Gastroesophageal sphincter (tissue), 3 donors: ENCODE results near the gene UBR4.

Source experiments
- CTCF ChIP-seq, 4 experiments: fragments of 200-600 bp in 2 of 4; fragments of 450-650 bp in 2 of 4; sonication (generic) in 1 of 4; IDR thresholded peaks; one replicate each; pipeline ENCODE4 v1.5.1; 2017 to 2019; ENCODE audit warnings: antibody characterized with exemption in 4 of 4, mild to moderate bottlenecking in 2 of 4, moderate library complexity in 2 of 4
- EP300 ChIP-seq: sonication (generic); formaldehyde crosslinking; IDR thresholded peaks from one replicate; pipeline ENCODE4 v1.6.1; 2017; ENCODE audit warnings: antibody characterized with exemption, mild to moderate bottlenecking
- POLR2AphosphoS5 ChIP-seq: sonication (generic); formaldehyde crosslinking; IDR thresholded peaks from one replicate; pipeline ENCODE4 v1.6.1; 2017; ENCODE audit warnings: antibody characterized with exemption

GRCh38 chr1:19096990-19097389, 113.1 kb downstream of the UBR4 start:
- TF ChIP-seq CTCF (IDR thresholded peaks at IDR 0.05): no peak
- TF ChIP-seq EP300: no peak
- TF ChIP-seq POLR2AphosphoS5: no peak
